ENCODE results near the gene SZRD1. TPM values are rescaled to one million over a fixed set of nuclear protein-coding genes. Genes with fewer than 3 reads are reported as not detected.
"Not testable (repeated sequence)": the region's sequence is repeated elsewhere in the genome, so short reads cannot be mapped to it uniquely, and the experiment has no call there.

The SZRD1 gene
- total RNA-seq, 2 donors from 2014 or later: 79.4 to 85.4 TPM

- TF ChIP-seq CTCF (IDR thresholded peaks at IDR 0.05): no peak
- Histone ChIP-seq H3K9me3 (no peaks in the 10 kb centered on the region), H3K4me1 (ENCODE audit: control insufficient read depth in 1 of 2, low read depth in 2 of 2) (peaks cover 14 to 44% of the 10 kb centered on the region in 2 donors), H3K27ac (no peak overlapping the region), H3K4me3 (no peak overlapping the region), H3K36me3 (no peaks in the 10 kb centered on the region), H3K27me3 (replicated peaks; ENCODE audit: insufficient read depth) (no peaks in the 10 kb centered on the region)
- ATAC-seq (ENCODE audit: insufficient number of reproducible peaks, low FRiP score, low read depth) (no peak), DNase-seq (ENCODE audit: low spot score) (no peak)
Observed at GRCh38 chr1:16334655-16335340, 32.2 kb upstream of the SZRD1 start.

DNA sequence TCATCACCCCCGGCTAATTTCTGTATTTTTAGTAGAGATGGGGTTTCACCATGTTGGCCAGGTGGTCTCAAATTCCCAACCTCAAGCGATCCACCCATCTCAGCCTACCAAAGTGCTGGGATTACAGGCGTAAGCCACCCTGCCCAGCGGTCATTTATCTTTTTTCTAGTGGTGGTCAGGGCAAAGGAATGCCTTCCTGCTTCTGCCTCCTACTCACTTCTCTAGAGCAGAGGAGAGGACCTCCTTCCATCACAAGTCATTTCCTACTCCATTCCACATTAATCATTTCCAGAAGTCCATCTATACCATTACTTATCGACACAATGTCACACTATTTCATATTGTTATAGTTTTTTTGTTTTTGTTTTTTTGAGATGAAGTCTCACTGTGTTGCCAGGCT is 28.1 kb upstream of the SZRD1 start:
- Histone ChIP-seq H3K4me1 (ENCODE audit: control insufficient read depth in 1 of 2, low read depth in 2 of 2) (peaks cover 12 to 45% of the 10 kb centered on the region in 2 donors), H3K27me3 (replicated peaks; ENCODE audit: insufficient read depth) (no peaks in the 10 kb centered on the region), H3K36me3 (peaks cover 6% of the 10 kb centered on the region), H3K9me3 (no peaks in the 10 kb centered on the region), H3K27ac (no peak overlapping the region), H3K4me3 (no peak overlapping the region)
- DNase-seq (ENCODE audit: low spot score) (no peak), ATAC-seq (ENCODE audit: insufficient number of reproducible peaks, low FRiP score, low read depth) (no peak)
- no peak for TF ChIP-seq CTCF (IDR thresholded peaks at IDR 0.05)

GRCh38 chr1:16340673-16341072 is 26.4 kb upstream of the SZRD1 start:
- no peaks in the 10 kb centered on the region for H3K9me3 ChIP-seq
- DNase-seq (ENCODE audit: low spot score): no peak
- H3K27ac ChIP-seq: no peak overlapping the region
- peaks cover 12 to 39% of the 10 kb centered on the region in 2 donors for H3K4me1 ChIP-seq (ENCODE audit: control insufficient read depth in 1 of 2, low read depth in 2 of 2)
- H3K4me3 ChIP-seq: no peak overlapping the region
- ATAC-seq (ENCODE audit: insufficient number of reproducible peaks, low FRiP score, low read depth): no peak
- H3K27me3 ChIP-seq (replicated peaks; ENCODE audit: insufficient read depth): no peaks in the 10 kb centered on the region
- no peak for TF ChIP-seq CTCF (IDR thresholded peaks at IDR 0.05)
- H3K36me3 ChIP-seq: peaks cover 6% of the 10 kb centered on the region

- H3K4me3 ChIP-seq: no peak overlapping the region
- peaks cover 19 to 45% of the 10 kb centered on the region in 2 donors for H3K4me1 ChIP-seq (ENCODE audit: control insufficient read depth in 1 of 2, low read depth in 2 of 2)
- no peaks in the 10 kb centered on the region for H3K27me3 ChIP-seq (replicated peaks; ENCODE audit: insufficient read depth)
- DNase-seq (ENCODE audit: low spot score) (no peak), ATAC-seq (ENCODE audit: insufficient number of reproducible peaks, low FRiP score, low read depth) (no peak)
- H3K9me3 ChIP-seq: no peaks in the 10 kb centered on the region
- no peak for TF ChIP-seq CTCF (IDR thresholded peaks at IDR 0.05)
- peaks cover 6% of the 10 kb centered on the region for H3K36me3 ChIP-seq
- no peak overlapping the region for H3K27ac ChIP-seq
Observed at GRCh38 chr1:16342331-16343062, 24.5 kb upstream of the SZRD1 start.

GRCh38 chr1:16343276-16343675 is 23.8 kb upstream of the SZRD1 start:
- ATAC-seq (ENCODE audit: insufficient number of reproducible peaks, low FRiP score, low read depth); H3K4me3 ChIP-seq; H3K9me3 ChIP-seq; H3K27ac ChIP-seq; H3K36me3 ChIP-seq; DNase-seq (ENCODE audit: low spot score); H3K27me3 ChIP-seq (replicated peaks; ENCODE audit: insufficient read depth): not testable (repeated sequence)
- H3K4me1 ChIP-seq (ENCODE audit: control insufficient read depth in 1 of 2, low read depth in 2 of 2): peaks cover 19 to 49% of the 10 kb centered on the region in 2 donors

Measured in thoracic aorta (tissue), 2 donors.